HG02885 (cell line): Measurements from ENCODE around the gene MRTFA.

Source experiments
- ATAC-seq: cut with Tn5 transposase; IDR thresholded peaks from one replicate; pipeline ENCODE4 v1.9.1; 2021; ENCODE audit warnings: mild to moderate bottlenecking; ENCODE audit not compliant: unreplicated experiment, poor library complexity

MRTFA gene

DNA sequence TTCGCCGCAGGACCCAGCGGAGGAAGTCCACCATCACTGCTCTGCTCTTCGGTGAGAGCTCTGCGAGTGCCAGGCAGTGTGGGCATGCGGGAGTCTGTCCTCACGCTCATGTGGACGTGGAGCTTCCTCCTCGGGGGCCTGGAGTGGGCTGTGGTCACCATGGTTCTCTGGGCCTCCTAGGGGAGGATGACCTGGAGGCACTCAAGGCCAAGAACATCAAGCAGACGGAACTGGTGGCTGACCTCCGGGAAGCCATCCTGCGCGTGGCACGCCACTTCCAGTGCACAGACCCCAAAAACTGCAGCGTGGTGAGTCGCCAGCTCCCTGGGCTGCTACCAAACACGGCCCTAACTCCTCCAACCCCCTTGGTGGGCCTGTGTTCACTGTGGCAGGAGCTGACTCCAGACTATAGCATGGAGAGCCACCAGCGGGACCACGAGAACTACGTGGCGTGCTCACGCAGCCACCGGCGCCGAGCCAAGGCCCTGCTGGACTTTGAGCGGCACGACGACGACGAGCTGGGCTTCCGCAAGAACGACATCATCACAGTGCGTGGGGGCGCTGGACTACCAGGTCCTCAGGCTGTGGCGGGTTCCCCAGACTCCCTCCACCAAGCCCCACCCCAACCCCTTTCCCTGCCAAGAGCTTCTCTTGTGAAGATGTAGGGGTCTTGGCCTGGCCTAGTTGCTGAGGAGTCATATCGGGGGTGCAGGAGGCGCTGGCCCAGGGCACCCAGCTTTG, 229.3 kb downstream of the MRTFA start:
- no peak for ATAC-seq

DNA sequence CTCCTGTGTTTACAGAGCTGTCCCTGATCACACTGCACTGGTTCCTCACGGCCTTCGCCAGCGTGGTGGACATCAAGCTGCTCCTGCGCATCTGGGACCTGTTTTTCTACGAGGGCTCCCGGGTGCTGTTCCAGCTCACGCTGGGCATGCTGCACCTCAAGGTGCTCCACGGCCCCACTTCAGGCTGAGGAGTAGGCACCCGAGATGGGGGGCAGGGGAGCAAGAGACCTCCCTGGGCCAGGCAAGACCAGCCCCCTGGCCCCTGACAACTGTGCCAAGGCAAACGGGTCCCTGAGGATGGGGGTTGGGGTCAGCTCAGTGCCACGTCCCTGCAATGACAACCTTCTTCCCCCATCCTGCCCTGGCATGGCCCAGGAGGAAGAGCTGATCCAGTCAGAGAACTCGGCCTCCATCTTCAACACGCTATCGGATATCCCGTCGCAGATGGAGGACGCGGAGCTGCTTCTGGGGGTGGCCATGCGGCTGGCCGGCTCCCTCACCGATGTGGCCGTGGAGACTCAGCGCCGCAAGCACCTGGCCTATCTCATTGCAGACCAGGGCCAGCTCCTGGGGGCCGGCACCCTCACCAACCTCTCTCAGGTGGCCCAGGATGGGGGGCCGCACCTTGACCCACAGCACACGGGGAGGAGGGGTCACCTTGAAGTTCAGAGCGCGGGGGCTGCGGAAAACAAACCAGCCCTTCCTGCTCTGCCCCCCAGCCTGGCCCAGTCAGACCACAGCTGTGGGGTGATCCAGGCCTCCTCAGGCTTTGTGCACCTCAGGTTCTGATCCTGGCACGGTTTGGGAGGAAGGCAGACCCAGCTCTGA, 230.2 kb downstream of the MRTFA start:
- no peak for ATAC-seq

DNA sequence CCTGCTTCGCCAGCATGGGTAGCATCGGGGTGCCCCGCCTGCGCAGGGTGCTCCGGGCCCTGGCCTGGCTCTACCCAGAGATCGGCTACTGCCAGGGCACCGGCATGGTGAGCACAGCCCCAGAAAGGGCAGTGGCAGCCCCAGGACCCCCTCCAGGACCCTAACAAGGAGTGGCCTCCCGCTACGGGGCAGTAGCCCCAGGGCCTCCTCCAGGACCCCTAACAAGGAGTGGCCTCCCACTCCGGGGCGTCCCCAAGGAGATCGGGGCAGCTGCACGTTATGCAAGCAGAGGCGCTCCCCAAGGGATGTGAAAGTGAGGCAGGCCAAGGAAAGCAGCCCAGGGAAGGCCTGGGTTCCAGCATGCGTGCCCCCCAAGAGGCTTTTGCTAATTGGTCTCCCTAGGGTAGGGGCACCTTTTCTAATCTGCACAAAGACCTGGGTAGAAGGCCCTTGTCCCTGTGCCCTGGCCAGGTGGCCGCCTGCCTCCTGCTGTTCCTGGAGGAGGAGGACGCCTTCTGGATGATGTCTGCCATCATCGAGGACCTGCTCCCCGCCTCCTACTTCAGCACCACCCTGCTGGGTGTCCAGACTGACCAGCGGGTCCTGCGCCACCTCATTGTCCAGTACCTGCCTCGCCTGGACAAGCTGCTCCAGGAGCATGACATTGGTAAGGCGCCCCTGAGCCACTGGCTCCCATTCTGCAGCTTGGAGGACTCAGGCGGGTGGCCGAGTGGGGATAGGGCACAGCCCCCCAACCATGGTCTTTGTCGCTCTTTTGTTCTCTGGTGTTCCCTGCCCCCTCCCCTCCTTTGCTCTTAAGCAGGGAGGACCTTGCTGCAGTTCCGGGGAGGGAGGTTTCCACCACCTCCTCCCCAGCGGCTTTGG, 231.1 kb downstream of the MRTFA start:
- ATAC-seq = no peak

DNA sequence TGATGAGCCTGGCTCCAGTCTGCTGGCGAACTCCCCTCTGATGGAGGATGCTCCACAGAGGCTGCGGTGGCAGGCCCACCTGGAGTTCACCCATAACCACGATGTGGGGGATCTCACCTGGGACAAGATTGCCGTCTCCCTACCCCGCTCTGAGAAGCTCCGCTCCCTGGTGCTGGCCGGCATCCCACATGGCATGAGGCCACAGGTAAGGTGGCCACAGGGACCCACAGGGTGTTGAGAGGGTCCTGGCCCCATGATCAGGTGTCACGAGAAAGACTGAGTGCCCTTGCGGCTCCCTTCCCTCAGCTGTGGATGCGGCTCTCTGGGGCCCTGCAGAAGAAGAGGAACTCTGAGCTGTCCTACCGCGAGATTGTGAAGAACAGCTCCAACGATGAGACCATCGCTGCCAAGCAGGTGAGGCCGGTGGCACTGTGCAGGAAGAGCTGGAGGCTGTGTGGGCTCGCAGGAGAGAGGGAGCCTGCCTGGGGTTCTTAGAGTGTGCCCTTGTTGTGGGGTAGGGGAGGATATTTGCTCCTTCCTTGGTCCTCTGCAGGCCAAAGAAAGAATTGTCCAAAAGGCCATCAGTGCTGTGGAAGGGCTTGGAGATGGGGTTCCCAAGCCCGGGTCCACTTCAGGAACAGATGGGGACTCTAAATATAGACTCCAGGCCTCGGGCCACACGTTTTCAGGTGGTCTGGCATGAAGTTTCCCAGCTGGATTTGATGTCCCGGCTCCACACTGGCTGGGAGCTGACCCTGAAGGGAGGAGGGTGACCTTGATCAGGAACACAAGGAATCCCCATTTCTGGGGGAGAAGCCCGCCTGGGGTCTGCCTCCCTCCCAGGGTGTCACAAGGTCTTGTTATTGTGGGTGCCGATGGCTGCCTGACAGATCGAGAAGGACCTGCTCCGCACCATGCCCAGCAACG, 232.0 kb downstream of the MRTFA start:
- ATAC-seq = no peak

DNA sequence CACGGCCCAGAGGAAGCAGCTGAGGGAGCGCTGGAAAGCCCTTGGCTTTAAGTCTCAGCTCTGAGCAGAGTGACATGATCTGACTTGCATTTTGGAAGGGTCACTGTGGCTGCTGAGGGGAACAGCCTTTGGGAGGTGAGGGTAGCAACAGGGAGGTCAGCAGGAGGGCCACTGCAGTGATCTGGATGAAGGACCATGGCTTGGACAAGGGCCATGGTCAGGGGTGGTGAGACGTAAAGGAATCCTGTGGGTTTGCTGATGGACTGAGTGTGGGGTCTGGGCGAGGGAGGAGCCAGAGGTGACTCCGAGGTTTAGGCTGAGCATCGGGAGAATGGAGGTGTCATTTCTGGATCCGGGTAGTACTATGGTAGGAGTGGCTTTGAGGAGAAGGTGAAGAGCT, 232.9 kb downstream of the MRTFA start:
- ATAC-seq = no peak

DNA sequence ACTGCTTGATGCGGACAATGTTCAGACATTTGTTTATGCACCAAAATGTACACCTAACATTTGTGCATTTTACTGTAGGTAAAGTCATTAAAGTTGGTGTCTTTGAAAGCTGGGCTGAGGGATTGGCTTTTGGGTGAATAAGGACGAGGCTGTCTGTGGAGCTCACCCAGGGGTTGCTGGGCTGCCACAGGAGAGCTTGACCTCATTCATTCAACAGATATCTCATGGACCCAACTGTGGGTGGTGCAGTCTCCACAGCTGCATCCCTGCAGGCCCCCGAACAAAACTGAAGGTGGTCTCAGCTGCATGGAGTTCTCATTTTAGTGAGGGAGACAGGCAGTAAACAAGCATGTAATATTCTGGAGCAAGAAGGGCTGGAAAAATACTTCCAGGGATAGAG, 233.4 kb downstream of the MRTFA start:
- ATAC-seq = no peak

DNA sequence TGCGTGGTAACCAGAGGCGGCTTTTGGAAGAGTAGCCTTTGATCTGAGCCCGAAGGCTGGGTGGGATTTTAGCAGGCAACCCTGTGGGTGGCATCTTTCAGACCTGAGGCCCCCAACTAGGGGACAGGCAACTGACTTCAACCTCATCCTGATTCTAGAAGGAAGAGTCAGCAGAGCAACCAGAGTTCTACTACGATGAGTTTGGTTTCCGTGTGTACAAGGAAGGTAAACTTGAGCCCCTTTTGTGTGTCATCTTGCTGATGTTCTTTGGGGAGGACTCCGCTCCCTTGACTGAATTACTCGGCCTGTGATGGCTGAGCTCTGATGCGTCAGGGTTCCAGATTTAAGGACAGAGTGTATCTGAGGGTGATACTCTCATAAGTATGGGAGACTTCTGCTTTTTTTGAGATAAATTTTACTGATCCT, 234.5 kb downstream of the MRTFA start:
- ATAC-seq = no peak

DNA sequence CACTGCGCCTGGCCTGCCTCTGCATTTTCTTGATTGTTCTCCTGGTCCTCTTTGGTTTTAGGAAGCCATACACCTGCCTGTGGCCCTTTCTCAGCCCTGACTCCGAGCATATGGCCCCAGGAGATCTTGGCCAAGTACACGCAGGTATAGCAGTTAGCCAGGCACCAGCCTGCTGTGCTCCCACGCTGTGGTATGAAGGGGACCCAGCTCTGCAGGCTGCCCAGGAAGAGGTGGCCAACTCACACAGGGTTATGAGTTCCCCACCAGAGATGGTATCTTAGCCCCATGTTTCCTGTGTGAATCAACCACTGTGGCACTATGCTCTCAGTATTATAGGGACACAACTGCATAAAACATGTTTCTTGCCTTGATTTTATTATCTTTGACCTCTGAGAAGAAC, 235.0 kb downstream of the MRTFA start:
- ATAC-seq = no peak

DNA sequence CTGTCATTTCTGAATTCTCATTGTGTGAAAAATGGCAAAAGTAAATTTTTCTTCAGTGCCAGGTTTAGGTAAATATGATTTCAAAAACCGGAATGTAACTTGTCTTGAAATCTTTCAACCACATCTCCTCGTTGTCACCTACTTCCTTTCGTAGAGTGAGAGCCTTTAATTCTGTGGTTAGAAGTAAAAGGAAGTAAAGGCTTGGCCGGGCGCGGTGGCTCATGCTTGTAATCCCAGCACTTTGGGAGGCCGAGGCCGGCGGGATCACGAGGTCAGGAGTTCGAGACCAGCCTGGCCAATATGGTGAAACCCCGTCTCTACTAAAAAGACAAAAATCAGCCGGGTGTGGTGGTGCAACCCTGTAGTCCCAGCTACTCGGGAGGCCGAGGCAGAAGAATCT, 236.4 kb downstream of the MRTFA start:
- ATAC-seq = no peak

DNA sequence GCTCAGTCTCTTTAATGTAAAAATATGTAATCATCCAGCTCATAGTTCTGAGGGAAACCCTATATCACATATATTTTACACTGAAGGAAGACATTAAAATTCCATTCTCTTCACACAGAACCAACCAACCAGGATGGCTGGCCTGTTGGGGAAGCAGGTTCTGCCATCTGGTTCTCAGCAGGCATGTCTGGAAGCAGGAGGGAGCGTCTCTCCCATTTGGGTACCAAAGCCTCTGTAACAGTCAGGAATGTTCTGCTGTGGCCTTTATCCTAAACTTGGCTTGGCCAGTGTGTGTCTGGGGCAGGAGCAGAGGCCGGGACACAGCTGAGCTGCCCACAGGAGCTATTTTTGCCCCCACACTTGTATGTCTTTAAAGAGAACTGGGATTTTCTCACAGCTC, 236.9 kb downstream of the MRTFA start:
- no peak for ATAC-seq

DNA sequence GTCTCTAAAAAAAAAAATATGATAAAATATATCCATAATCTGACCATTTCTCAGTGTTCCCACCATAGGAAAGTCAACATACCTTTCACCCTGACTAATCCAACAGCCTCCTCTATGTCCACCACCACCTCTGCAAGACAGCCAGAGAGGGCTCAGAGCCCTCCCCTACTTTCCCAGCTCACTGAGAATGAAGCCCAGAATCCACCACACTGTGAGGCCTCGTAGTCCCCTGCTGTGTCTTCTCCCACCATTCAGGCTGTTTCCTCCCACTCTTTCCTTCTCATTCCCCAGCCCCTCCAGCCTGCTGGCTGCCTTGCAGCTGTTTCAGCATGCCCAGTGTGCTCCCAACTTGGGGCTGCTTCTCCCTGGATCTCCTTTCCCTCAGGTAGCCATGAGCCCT, 239.1 kb downstream of the MRTFA start:
- ATAC-seq = no peak

DNA sequence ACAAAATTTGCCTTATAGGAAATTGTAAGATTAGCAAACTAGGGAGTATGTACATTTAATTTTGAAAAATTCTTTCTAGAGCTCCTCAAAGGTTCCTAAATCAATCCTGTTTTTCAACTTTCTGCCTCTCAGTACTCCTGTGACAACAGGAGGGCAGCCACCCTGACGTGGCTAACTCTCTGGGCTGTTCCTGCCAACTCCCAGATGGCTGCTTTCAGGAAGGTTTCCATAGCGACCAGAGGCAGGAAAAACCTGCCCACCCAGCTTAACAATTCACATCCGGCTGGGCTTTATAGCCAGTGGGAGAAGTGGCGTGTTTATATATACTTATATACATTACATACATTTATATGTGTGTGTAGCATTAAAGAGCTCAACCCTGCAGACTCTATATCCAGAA, 239.6 kb downstream of the MRTFA start:
- ATAC-seq = no peak

DNA sequence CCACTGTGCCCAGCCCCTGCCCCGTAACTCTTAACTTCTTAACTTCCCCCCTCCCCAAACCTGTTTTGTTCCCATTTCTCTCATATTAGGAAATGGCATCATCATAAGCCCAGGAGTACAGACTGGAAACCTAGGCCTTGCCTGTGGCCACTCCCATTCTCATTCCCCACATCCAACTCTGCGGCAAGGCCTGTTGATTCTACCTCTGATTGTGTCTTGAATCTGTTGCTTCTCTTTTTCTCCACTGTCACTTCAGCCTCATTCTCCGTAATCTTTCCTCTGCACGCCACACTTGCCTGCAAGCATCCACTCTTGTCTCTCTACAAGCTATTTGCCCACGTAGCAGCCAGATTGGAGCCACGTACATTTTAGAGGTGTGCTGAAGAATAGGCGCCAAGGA, 240.9 kb downstream of the MRTFA start:
- no peak for ATAC-seq

DNA sequence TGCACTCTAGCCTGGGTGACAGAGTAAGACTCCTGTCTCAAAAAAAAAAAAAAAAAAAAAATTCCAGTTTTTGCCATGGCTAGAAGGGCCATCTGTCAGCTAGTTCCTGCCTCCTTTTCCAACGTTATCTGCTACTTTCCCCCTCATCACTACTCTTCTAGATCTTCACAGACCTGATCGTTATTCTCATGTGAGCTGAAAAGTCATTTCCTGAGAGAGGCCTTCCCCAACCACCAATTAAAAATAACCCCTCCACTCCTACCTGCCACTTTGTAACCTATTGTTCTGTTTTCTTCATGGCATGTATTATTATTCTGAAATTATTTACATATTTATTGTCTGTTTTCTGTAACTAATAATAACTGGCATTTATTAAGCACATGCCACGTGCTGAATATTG, 241.9 kb downstream of the MRTFA start:
- no peak for ATAC-seq

DNA sequence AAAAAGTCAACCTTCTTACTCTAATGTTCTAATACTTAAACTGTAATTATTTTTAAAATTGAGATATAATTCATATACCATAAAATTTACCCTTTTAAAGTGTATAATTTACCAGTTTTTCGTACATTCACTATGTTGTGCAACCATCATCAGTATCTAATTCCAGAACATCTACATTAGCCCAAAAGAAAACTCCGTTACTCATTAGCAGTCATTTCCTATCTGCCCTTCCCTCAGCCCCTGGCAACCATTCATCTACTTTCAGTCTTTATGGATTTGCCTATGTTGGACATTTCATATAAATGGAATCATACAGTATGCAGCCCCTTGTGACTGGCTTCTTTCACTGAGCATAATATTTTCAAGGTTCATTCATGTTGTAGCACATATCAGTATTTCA, 243.9 kb downstream of the MRTFA start:
- ATAC-seq = no peak

DNA sequence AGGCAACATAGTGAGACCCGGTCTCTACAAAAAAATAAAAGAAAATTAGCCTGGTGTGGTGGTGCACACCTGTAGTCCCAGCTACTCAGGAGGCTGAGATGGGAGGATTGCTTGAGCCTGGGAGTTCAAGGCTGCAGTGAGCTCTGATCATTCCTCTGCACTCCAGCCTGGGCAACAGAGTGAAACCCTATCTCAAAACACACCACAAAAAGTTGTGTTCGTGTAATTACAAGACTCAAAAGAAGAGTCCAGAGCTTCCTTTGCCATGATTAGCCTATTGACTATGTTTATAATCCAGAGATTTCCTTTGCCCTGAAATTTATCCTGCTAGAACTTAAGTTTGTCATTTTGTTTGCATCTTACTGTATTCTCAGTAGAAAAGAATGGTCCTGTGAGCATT, 245.1 kb downstream of the MRTFA start:
- no peak for ATAC-seq

DNA sequence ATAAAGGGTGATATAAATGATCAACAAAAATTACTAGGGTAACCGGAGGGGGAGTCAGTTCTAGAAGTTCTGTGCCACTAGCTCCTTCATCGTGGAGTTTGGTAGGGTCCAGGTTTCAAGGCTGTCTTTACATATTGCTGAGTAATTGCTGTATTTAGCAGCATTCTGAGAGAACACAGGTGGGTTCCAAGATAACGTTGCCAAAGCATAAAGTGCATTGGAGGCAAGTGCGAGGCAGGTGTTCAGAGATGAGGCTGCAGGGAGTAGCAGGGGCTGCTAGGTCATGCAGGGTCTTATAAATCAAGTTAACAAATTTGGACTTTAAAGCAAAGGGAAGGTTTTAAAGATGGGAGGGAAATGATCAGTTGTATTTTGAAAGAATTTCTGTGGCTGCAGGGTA, 248.3 kb downstream of the MRTFA start:
- ATAC-seq = no peak

DNA sequence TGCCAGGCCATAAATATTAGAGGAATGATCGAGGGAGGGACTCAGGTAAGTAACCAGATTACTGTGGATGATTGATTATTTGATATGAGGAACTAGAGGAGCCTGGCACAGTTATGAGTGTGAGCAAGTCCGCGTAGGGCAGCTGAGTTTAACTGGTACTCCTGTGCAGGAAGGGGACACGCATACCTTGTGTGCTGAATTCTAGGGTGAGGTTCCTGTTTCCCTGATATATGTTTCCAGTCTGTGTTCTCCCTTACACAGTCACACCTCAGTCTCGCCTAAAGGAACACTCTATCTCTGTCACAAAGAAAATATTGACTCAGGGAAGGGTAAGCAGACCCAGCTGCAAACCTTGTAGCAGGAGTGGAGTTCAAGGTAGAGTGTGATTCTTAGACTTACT, 248.8 kb downstream of the MRTFA start:
- ATAC-seq = no peak

DNA sequence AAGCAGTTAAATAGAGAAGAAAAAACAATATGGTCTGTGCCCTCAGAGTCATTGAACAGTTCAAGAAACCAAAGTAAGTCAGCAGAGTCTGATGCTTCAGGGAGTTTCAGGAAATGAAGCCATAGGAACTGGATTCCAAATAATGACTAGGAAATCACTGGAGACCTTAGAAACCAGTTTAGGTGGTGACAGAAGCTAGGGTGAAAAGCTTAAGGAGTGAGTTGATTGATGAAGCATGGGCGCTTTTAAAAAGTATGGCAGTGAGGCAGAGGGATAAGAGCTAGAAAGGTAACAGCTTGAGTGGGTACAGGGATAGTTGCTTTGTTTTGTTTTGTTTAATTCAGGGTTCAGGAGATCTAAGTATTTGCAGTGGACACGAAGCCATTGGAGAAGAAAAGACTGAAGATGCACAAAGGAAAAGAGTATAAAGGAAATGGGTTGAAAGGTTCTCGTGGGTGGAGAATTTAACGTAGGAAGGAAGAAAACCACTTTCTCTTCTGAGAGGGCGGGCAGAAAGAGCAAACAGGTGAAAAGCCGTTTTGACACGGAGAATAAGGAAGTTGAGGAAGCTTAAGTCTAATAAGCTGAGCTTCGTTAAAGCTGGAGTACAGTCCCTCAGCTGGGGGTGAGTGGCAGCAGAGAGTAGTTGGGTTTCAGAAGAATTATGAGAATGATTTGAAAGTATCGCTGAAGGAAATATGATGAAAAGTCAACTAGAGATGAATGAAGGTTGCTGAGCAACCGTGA, 251.3 kb downstream of the MRTFA start:
- ATAC-seq = no peak
